Adipocyte (in vitro differentiated cells): ENCODE results near the gene TRIM42.

Source experiments
- DNase-seq: peaks from one replicate; pipeline ENCODE4 v3.0.0-alpha.2; 2015; ENCODE audit warnings: low read depth
- H3K27me3 ChIP-seq: replicated peaks from 2 replicates; pipeline ENCODE4 v1.7.0; 2013; ENCODE audit warnings: mild to moderate bottlenecking, low read length, moderate library complexity; ENCODE audit not compliant: control insufficient read depth, insufficient read depth
- H3K36me3 ChIP-seq: 2 replicates; pipeline ENCODE4 v1.7.0; 2013; ENCODE audit warnings: low read length, mild to moderate bottlenecking, moderate library complexity; ENCODE audit not compliant: control insufficient read depth, insufficient read depth, severe bottlenecking
- H3K4me1 ChIP-seq: 2 replicates; pipeline ENCODE4 v1.7.0; 2013; ENCODE audit warnings: mild to moderate bottlenecking, low read length, moderate library complexity; ENCODE audit not compliant: control insufficient read depth, insufficient read depth
- H3K4me3 ChIP-seq: 2 replicates; pipeline ENCODE4 v1.7.0; 2013; ENCODE audit warnings: mild to moderate bottlenecking, low read length, moderate library complexity
- H3K9ac ChIP-seq: 2 replicates; pipeline ENCODE4 v1.7.0; 2013; ENCODE audit warnings: mild to moderate bottlenecking, low read length, moderate library complexity
- H3K9me3 ChIP-seq: 2 replicates; pipeline ENCODE4 v1.7.0; 2013; ENCODE audit warnings: mild to moderate bottlenecking, low read length, moderate library complexity; ENCODE audit not compliant: control insufficient read depth

The TRIM42 gene

DNA sequence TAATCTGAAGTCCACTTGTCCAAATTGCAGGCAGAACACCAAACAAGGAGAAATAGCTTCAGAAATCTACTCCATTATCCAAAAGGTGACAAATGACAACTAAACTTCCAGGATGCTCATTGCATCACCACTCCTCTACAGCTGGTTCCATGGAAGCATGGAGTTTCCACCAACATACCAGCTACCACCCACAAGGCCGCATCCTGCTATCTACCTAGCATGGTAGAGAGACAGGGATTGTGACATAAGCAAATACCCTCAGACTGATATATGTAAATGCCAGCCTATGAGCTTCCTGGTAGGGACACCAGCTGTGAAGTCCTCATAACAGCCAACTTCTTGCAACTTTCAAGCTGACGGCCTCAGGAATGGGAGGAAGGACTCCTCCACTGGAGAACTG, at the start of gene TRIM42:
Gene TRIM42, plus strand, starts transcription at position 301 of the 400 bp plus-strand sequence. CDS start 166 bp downstream, outside the sequence.
- Histone ChIP-seq H3K9me3 (no peaks in the 10 kb centered on the region), H3K4me3 (no peak within 1 kb of the TSS), H3K9ac (no peak within 1 kb of the TSS), H3K36me3 (no peaks in the 10 kb centered on the region), H3K4me1 (peaks cover 4% of the 10 kb centered on the region), H3K27me3 (no peaks in the 10 kb centered on the region)
- DNase-seq: no peak

DNA sequence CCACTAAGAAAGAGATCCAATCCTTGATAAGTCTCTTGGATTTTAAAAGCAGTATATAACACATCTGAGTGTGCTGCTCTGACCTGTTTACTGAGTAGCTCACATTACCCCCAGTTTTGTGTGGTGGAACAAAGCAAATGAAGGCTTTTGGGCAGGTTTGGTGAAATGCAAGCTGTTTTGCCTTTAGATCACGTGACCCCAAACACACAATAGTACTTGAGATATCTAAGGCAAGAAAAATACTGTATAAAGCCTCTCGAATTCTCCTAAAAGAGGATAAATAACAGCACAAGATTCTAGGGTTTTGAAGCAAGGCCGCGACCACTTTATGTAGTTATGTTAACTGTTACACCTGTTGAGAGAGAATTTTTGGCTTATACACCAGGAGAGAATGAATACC, 49.3 kb upstream of the TRIM42 start:
- Histone ChIP-seq H3K9ac (peak overlapping the region; percentile 61), H3K27me3 (no peaks in the 10 kb centered on the region), H3K4me1 (peaks cover 31% of the 10 kb centered on the region), H3K4me3 (no peak overlapping the region), H3K9me3 (no peaks in the 10 kb centered on the region), H3K36me3 (no peaks in the 10 kb centered on the region)
- DNase-seq: no peak

- Histone ChIP-seq H3K27me3 (no peaks in the 10 kb centered on the region), H3K36me3 (no peaks in the 10 kb centered on the region), H3K4me3 (peak overlapping the region; percentile 31), H3K9me3 (no peaks in the 10 kb centered on the region), H3K9ac (peak overlapping the region; percentile 61), H3K4me1 (peaks cover 31% of the 10 kb centered on the region)
- DNase-seq: peak; percentile 90
Measured at GRCh38 chr3:140629357-140630137, 48.3 kb upstream of the TRIM42 start.

DNA sequence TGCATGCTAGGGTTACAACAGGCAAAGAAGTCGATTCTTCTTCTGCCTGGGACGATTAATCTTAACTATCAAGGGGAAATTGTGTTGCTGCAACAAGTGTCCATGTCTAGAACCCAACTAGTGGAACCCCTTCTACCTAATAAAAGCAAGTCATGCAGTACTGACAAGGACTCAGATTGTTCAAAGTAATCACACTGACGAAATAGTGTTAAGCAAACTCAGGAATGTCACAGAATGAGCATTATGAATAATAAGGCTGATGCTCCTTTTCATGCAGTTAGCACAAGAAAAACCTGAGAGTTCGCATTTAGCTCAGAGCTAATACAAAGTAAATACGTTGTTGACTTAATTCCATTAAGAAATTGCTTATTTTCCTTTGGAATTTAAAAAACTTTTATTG, 47.5 kb upstream of the TRIM42 start:
- Histone ChIP-seq H3K4me1 (peaks cover 31% of the 10 kb centered on the region), H3K9ac (peak overlapping the region; percentile 56), H3K36me3 (no peaks in the 10 kb centered on the region), H3K27me3 (no peaks in the 10 kb centered on the region), H3K9me3 (no peaks in the 10 kb centered on the region), H3K4me3 (peak overlapping the region; percentile 31)
- no peak for DNase-seq

- no peaks in the 10 kb centered on the region for H3K9me3 ChIP-seq
- H3K36me3 ChIP-seq: no peaks in the 10 kb centered on the region
- DNase-seq: no peak
- peak overlapping the region; percentile 31 for H3K4me3 ChIP-seq
- H3K9ac ChIP-seq: peak overlapping the region; percentile 56
- peaks cover 31% of the 10 kb centered on the region for H3K4me1 ChIP-seq
- no peaks in the 10 kb centered on the region for H3K27me3 ChIP-seq
Measured at GRCh38 chr3:140630866-140631265, 47.0 kb upstream of the TRIM42 start.

GRCh38 chr3:140635276-140635675, 42.6 kb upstream of the TRIM42 start:
- peaks cover 19% of the 10 kb centered on the region for H3K4me1 ChIP-seq
- H3K27me3 ChIP-seq: no peaks in the 10 kb centered on the region
- no peak overlapping the region for H3K4me3 ChIP-seq
- no peaks in the 10 kb centered on the region for H3K9me3 ChIP-seq
- no peak for DNase-seq
- H3K9ac ChIP-seq: no peak overlapping the region
- H3K36me3 ChIP-seq: no peaks in the 10 kb centered on the region

DNA sequence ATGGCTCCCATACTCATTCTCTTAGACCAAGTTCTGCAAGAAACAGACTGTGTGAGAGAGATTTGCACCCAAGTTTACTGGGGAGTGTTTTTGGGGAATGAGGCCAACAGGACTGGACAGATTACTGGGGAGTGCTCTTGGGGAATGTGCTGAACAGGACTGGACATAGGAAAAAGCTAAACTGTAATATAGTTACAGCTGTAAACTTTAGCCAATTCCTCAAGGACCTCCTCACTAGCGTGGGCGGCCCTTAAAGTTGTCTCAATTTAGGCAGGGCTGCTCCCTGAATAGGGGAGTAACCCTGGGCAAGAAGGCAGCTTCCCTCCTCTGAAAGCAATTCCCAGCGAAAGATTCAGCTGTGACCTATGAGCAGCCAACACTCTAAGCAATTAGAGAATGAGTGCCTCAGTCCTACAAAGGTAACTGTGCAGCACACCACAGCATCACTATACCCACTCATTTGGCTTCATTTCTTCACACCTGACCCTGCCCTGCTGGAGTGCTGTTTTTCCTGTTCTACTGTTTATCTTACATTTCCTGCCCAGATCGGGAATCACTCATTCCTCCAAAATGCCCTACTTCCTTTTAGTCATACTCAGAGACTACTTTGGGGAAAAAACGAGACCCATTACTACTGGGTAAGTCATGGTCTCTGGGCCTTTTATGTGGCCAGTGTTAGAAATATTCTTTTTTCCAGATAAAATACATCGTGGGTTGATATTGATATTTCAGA, 41.3 kb upstream of the TRIM42 start:
- H3K36me3 ChIP-seq: no peaks in the 10 kb centered on the region
- DNase-seq: no peak
- H3K4me1 ChIP-seq: peaks cover 11% of the 10 kb centered on the region
- no peaks in the 10 kb centered on the region for H3K9me3 ChIP-seq
- no peaks in the 10 kb centered on the region for H3K27me3 ChIP-seq
- H3K9ac ChIP-seq: no peak overlapping the region
- H3K4me3 ChIP-seq: peak overlapping the region; percentile 18

GRCh38 chr3:140651287-140651686, 26.6 kb upstream of the TRIM42 start:
- no peak for DNase-seq
- H3K27me3 ChIP-seq: no peaks in the 10 kb centered on the region
- no peaks in the 10 kb centered on the region for H3K4me1 ChIP-seq
- H3K4me3 ChIP-seq: no peak overlapping the region
- H3K36me3 ChIP-seq: no peaks in the 10 kb centered on the region
- H3K9me3 ChIP-seq: no peaks in the 10 kb centered on the region
- H3K9ac ChIP-seq: no peak overlapping the region

- no peaks in the 10 kb centered on the region for H3K36me3 ChIP-seq
- DNase-seq: no peak
- H3K9me3 ChIP-seq: peaks cover 19% of the 10 kb centered on the region
- no peak overlapping the region for H3K9ac ChIP-seq
- H3K4me1 ChIP-seq: no peaks in the 10 kb centered on the region
- no peaks in the 10 kb centered on the region for H3K27me3 ChIP-seq
- no peak overlapping the region for H3K4me3 ChIP-seq
Measured at GRCh38 chr3:140655678-140656077, 22.2 kb upstream of the TRIM42 start.

DNA sequence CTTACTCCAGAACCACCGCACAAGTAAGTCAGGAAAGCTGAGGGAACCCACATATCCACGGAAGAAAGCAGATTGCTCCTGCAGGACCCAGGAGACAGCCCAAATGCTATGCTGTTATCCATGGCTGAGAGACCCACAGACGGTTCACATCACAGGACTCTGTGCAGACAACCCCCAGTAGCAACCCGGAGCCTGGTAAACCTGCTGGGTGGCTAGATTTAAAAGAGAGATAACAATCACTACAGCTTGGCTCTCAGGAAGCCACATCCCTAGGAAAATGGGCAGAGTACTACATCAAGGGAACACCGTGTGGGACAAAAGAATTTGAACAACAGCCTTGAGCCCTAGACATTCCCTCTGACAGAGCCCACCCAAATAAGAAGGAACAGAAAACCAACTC, 13.8 kb upstream of the TRIM42 start:
- Histone ChIP-seq H3K9me3 (peaks cover 34% of the 10 kb centered on the region), H3K27me3 (no peaks in the 10 kb centered on the region), H3K36me3 (no peaks in the 10 kb centered on the region), H3K4me1 (no peaks in the 10 kb centered on the region), H3K4me3 (no peak overlapping the region), H3K9ac (no peak overlapping the region)
- no peak for DNase-seq

DNA sequence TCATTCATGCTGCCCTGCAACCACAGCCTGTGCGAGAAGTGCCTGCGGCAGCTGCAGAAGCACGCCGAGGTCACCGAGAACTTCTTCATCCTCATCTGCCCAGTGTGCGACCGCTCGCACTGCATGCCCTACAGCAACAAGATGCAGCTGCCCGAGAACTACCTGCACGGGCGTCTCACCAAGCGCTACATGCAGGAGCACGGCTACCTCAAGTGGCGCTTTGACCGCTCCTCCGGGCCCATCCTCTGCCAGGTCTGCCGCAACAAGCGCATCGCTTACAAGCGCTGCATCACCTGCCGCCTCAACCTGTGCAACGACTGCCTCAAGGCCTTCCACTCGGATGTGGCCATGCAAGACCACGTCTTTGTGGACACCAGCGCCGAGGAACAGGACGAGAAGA, 4.7 kb downstream of the TRIM42 start:
- Histone ChIP-seq H3K36me3 (no peaks in the 10 kb centered on the region), H3K4me3 (no peak overlapping the region), H3K4me1 (no peaks in the 10 kb centered on the region), H3K27me3 (peaks cover 6% of the 10 kb centered on the region), H3K9me3 (no peaks in the 10 kb centered on the region), H3K9ac (no peak overlapping the region)
- DNase-seq: no peak
